NCI-H748 (cell line): ENCODE data around the gene TMC1.
A peak's percentile ranks its signal among the peaks of the same experiment; 100 is the strongest.
"Not testable (repeated sequence)": the region's sequence is repeated elsewhere in the genome, so short reads cannot be mapped to it uniquely, and the experiment has no call there.

Source experiments
- DNase-seq: peaks from one replicate; lab custom pipeline; 2025; ENCODE audit not compliant: unreplicated experiment; lab: John Stamatoyannopoulos, UW

Gene TMC1

GRCh38 chr9:72524820-72525540, 3.6 kb downstream of the TMC1 start:
- DNase-seq = no peak

- DNase-seq = peak; percentile 32
These were observed 5.7 kb downstream of the TMC1 start for GRCh38 chr9:72526901-72527800.

GRCh38 chr9:72527801-72528195, 6.4 kb downstream of the TMC1 start:
- DNase-seq = no peak

GRCh38 chr9:72529531-72529930, 8.1 kb downstream of the TMC1 start:
- DNase-seq = no peak

- DNase-seq = no peak
These were observed 11.9 kb downstream of the TMC1 start for GRCh38 chr9:72533322-72533721.

GRCh38 chr9:72534931-72535330, 13.5 kb downstream of the TMC1 start:
- no peak for DNase-seq

GRCh38 chr9:72537011-72537545, 15.7 kb downstream of the TMC1 start:
- no peak for DNase-seq

GRCh38 chr9:72537671-72538070, 16.3 kb downstream of the TMC1 start:
- no peak for DNase-seq

GRCh38 chr9:72538921-72539702, 17.7 kb downstream of the TMC1 start:
- DNase-seq = no peak

- DNase-seq = peak; percentile 62
These were observed 18.5 kb downstream of the TMC1 start for GRCh38 chr9:72539824-72540347.

GRCh38 chr9:72540348-72540873, 19.0 kb downstream of the TMC1 start:
- DNase-seq = peak; percentile 23

- not testable (repeated sequence) for DNase-seq
These were observed 21.1 kb downstream of the TMC1 start for GRCh38 chr9:72542537-72542833.

- no peak for DNase-seq
These were observed 21.5 kb downstream of the TMC1 start for GRCh38 chr9:72542917-72543316.

GRCh38 chr9:72551306-72551705, 29.9 kb downstream of the TMC1 start:
- DNase-seq = no peak

GRCh38 chr9:72552356-72552755, 30.9 kb downstream of the TMC1 start:
- DNase-seq = no peak

- no peak for DNase-seq
These were observed 32.8 kb downstream of the TMC1 start for GRCh38 chr9:72554221-72554641.

GRCh38 chr9:72557549-72557948, 36.1 kb downstream of the TMC1 start:
- no peak for DNase-seq

GRCh38 chr9:72560086-72560485, 38.7 kb downstream of the TMC1 start:
- no peak for DNase-seq

- no peak for DNase-seq
These were observed 42.4 kb downstream of the TMC1 start for GRCh38 chr9:72563806-72564205.

GRCh38 chr9:72564479-72565281, 43.3 kb downstream of the TMC1 start:
- no peak for DNase-seq
